SW 1271 (cell line): ENCODE results near the gene EVI5L.
"Not testable (repeated sequence)": the region's sequence is repeated elsewhere in the genome, so short reads cannot be mapped to it uniquely, and the experiment has no call there.

Source experiments
- DNase-seq, 2 experiments: peaks; one replicate each; lab custom pipeline; 2025; lab: John Stamatoyannopoulos, UW

EVI5L gene

GRCh38 chr19:7872306-7873204, 42.5 kb downstream of the EVI5L start:
- DNase-seq, result no peak

GRCh38 chr19:7873304-7874075, 43.5 kb downstream of the EVI5L start:
- no peak for DNase-seq

DNA sequence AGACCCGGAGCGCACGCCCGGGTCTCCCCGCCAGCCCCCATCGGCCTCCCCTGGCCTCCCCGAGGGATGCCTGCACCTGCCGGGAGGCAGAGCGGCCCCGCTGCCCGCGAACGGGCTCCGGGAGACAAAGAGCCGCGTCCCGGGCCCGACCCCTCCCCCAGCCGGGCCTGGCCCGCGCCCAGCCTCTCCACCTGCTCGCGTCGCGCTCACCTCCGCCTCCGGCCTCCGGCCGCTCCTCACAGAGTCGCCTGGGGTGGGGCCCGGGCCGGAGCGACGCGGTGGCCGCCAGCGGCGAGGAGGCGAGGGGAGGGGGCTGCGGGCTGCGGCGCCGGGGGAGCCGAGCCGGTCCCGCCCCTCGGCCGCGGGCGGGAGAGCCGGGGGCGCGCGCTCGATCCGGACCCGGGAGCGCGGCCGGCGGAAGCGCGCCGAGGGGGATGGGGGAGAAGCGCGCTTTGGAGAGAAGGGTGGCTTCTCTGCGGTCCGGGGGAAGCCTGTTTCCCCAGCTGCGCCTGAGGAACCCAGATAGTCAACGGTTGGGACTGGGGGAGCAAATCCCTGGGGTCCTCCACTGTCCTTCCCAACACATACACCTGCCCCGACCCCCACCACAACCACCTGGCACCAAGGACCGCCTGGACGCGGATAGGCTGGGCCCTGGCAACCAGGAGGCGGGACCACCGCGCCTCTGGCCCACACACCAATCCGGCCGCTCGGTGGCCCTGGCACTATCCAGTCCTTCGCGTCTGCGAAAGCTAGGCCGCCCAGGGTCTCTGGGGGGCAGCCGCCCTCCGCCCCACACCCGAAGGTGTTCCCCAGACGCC, 44.3 kb downstream of the EVI5L start, which contains the start of gene PRR36:
Gene PRR36 (minus strand): TSS at position 315 of the 821 bp plus-strand sequence. CDS start 701 bp downstream, outside the sequence.
- no peak for DNase-seq

DNA sequence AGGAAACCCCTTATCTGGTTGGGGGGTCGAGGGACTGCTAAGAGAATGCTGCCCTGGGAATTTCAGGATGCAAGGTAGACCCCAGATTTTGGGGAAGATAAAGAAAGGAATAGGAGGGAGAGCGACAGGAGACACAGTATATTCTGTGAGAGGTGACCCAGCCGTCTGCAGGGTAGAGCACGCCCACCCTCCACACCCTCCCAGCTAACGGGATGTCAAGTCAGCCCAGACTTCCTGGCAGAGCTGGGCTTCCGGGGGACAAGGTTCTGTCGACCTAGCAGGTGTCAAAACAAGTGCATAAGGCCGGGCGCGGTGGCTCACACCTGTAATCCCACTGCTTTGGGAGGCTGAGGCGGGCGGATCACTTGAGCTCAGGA, 44.9 kb downstream of the EVI5L start:
- no peak for DNase-seq

DNA sequence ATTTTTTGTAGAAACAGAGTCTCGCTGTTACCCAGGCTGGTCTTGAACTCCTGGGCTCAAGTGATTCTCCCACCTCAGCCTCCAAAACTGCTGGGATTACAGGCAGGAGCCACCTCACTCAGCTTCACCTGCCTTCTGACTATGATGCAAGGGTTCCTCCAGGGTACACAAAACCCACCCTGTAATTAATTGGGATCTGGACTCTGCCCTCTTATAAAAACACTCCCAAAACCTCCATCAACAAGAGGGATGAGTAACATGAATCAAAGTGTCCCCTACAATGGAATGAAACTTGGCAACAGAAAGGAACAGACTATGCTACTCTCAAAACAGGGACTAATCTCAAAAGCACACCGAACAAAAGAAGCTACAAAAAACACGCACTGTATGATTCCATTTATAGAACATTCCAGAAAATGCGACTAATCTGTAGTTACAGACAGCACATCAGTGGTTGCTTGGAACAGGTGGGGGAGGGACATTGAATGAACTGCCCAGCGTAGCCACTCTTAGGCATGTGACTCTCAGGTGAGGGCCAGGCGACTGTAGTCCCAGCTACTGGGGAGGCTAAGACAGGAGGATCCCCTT, 47.3 kb downstream of the EVI5L start:
- no peak for DNase-seq

GRCh38 chr19:7879111-7879807, 49.2 kb downstream of the EVI5L start:
- DNase-seq, result no peak

DNA sequence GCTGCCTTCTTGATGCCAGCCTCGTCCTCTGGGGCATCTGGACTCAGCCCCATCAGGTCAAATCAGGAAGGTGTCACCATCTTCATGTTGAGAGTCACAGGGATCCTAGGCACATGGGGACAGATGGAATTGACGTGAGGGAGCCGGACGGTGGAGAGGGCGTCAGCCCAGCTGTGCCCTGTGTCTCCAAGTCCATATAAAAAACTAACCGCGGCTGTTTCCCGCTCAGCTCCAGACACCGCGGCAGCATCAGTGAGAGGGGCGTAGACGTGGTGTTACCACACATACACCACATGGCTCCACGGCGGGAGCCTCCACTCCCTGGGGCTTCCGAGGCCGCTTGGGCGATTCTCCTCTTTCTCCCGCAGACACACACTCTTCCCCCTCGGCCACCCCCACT, 49.8 kb downstream of the EVI5L start:
- DNase-seq, result no peak

DNA sequence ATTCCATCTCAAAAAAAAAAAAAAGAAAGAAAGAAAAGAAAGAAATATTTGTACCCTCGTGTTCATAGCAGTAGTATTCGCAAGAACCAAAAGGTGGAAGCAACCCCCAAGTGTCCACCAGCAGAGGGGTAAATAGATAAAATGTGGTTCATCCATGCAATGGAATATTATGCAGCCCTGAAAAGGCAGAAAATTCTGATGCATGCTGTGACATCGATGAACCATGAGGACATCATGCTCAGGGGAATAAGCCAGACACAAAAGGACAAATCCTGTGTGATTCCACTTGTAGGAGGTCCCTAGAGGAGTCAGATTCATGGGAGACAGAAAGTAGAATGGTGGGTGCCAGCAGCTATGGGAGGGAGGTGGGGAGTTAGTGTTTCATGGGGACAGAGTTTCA, 51.9 kb downstream of the EVI5L start:
- DNase-seq, result no peak

DNA sequence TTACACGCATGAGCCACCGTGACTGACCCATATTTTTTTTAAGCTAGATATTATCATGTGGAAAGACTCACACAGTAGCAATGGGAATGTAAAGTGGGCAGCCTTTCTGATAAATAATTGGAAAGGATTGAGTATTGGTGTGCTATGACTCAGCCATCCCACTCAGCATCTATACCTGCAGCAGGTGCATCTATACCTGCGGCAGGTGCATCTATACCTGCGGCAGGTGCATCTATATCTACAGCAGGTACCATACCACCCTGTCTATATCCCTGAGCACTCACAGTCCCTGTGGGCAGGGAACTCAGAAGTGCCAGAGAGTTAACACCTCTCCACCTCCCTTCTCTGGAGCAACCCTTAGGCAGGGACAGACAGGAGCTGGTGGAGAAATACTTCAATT, 53.1 kb downstream of the EVI5L start:
- no peak for DNase-seq

- DNase-seq, result no peak
Observed at GRCh38 chr19:7883796-7884570, 54.0 kb downstream of the EVI5L start.

DNA sequence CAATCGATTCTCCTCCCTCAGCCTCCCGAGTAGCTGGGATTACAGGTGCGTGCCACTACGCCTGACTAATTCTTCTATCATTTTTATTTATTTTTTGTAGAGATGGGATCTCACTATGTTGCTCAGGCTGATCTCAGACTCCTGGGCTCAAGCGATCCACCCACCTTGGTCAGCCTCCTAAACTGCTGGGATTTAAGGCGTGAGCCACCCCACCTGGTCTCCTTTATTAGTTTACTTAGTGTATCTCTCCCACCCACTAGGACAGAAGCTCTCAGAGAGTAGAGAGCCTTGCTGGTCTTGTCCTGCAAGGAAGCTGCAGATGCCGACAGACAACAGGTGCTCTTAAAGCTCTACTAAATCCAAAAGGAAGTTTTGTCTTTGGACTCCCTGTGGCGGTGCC, 55.8 kb downstream of the EVI5L start:
- DNase-seq, result no peak

DNA sequence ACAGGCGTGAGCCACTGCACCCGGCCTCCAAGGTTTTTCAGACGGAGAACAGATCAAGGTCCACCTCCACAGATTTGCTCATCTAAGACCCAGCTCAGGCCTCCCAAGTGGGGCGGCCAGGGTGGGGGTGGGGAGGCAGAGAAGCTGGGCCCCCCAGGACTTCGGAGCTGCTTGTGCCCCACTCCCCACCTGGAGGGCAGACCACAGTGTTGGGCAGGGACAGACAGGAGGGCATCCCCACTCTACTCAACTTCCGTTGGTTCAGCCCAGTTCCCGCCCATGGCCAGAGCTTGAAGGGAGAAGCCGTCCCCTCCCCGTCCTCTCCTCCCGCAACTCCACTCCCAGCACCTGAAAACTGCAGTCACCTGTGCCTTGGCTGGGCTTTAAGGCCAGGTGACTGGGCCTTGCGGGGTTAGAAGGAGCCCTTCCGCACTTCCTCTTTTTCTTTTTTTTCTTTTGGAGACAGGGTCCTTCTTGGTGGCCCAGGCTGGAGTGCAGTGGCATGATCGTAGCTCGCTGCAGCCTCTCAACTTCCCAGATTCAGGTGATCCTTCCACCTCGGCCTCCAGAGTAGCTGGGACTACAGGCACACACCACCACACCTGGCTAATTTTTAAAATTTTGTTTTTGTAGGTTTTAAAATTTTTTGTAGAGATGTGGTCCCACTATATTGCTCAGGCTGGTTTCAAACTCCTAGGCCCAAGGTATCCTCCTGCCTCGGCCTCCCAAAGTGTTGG, 57.6 kb downstream of the EVI5L start:
- no peak for DNase-seq

DNA sequence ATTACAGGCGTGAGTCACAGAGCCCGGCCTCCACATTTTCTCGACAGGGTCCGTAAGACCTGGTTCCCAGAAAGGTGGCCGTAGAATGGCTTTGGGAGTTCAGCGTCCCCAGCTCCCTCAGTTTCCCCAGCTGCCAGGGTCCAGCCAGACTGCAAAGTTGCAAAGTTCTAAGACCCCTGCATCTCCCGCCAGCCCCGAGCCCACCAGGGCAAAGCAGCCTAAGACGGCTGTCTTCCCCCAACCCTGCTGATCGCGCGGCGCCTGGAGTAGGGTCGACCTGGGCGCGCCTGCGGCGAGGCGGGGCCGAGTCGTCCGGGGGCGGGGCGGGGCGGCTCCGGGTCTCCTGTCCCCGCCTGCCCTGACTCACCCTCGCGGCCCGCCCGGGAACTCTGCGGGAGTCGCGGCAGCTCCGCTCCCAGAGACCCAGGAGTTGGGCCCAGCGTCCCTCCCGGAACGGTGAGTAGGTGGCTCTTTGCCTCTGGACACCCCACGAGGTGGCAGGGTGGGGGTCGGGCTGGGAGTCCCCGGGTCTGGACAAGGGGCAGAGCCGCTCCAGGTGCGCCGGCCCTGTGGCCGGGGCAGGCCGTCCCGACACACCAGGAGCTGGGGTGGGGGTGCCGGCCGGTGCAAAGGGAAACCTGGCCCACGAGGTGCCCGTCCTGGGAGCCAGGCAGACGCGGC, 58.3 kb downstream of the EVI5L start, which contains the start of gene LRRC8E:
Gene LRRC8E (plus strand): TSS at position 366 of the 681 bp plus-strand sequence. CDS start 7,094 bp downstream, outside the sequence.
- DNase-seq, result no peak

GRCh38 chr19:7888826-7889217, 58.8 kb downstream of the EVI5L start:
- DNase-seq, result no peak

DNA sequence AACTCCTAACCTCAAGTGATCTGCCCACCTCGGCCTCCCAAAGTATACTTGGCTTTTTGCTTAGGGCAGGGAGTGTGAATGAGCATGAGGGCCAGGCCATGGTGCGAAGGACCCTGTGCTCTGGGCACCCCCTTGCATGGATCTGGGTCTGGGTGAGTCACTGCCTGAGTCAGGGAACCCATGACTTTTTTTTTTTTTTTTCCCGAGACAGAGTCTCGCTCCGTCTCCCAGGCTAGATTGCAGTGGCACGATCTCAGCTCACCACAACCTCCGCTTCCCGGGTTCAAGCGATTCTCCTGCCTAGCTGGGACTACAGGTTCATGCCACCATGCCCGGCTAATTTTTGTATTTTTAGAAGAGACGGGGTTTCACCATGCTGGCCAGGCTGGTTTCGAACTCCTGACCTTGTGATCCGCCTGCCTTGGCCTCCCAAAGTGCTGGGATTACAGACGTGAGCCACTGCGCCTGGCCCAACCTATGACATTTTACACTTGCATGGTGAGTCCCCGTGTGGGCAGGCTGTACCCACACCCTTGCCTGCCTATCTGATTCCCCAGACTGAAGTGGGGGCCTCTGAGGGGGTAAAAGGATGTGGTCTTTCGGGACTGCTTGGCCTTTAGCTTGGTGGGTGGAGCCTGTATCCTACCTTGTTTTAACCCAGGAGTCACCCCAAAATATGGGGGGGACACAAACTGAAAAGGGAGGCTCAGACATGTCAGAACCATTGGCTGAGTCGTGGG, 63.5 kb downstream of the EVI5L start:
- not testable (repeated sequence) for DNase-seq

GRCh38 chr19:7894612-7895309, 64.7 kb downstream of the EVI5L start:
- no peak for DNase-seq

DNA sequence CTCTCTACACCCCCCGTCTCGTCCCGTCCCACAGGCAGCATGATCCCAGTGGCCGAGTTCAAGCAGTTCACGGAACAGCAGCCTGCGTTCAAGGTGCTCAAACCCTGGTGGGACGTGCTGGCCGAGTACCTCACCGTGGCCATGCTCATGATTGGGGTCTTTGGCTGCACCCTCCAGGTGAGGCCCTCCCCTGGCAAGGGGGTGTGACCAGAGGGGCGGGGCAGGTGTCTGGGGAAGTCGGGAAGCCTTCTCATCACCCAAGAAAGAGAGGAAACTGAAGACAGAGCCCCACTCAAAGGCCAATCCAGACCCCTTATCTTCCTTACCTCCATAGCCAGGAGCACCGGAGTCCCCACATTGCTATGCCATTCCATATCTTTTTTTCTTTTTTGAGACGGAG, 65.5 kb downstream of the EVI5L start:
- no peak for DNase-seq

DNA sequence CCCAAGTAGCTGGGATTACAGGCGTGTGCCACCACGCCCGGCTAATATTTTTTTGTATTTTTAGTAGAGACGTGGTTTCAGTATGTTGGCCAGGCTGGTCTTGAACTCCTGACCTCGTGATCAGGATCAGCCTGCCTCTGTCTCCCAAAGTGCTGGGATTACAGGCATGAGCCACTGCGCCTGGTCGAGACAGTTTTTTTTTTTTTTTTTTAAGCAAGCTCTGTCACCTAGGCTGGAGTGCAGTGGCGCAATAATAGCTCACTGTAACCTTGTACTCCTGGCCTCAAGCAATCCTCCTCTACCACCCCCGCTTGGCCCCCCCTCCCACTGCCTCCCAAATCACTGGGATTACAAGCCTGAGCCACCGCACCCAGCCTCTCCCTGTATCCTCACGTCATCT, 67.3 kb downstream of the EVI5L start:
- no peak for DNase-seq
